ENCODE data around the gene MYBPC2.
"Not testable (repeated sequence)": the region's sequence is repeated elsewhere in the genome, so short reads cannot be mapped to it uniquely, and the experiment has no call there.

Gene MYBPC2

DNA sequence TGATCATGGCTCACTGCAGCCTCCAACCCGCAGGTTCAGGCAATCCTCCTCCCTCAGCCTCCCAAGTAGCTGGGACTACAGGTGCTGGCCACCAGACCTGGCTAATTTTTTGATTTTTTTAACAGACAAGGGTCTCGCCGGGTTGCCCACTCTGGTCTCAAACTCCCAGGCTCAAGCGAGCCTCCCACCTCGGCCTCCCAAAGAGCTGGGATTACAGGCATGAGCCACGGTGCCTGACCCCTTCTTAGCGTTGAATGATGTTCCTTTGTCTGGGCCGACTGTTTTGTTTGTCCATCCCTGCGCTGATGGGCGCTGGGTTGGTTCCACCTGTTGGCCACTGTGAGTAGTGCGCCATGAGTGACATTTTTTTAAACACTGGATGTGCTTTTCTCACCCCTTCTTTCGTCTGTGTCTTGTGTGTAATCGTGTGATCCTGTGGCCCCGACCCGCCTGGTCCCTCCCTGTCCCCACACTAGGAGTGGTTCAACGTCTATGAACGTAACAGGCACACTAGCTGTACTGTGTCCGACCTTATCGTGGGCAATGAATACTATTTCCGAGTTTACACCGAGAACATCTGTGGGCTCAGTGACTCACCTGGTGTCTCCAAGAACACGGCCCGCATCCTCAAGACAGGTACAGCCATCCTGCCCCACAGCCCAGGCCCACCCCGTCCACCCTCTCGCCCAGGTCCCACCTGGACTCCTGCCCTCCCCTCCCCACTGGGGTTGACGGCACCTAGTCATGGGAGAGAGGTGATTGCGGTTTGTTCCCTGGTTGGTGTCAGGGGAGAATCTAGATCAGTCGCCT lies 28.6 kb downstream of the MYBPC2 start:
- DNase-seq, result peak; percentile 82

DNA sequence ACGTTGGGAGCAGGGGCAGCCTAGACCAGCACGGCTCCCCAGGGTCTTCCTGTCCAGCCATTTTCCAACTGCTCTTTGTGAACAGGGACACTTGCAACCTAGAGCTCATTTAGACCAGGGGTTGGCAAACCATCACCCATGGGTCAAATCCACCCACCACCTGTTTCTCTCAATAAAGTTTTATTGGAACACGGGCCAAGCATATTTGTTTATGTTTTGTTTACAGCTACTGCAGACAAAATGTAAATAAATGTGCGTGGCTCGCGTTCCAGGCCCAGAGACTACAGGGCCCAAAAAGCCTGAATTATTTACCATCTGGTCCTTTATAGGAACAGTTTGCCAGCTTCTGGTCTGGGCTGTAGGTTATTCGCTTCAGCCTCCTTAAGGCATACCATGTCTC lies 30.3 kb downstream of the MYBPC2 start:
- DNase-seq, result no peak

- DNase-seq, result no peak
Measured at GRCh38 chr19:50464348-50464747, 31.7 kb downstream of the MYBPC2 start.

DNA sequence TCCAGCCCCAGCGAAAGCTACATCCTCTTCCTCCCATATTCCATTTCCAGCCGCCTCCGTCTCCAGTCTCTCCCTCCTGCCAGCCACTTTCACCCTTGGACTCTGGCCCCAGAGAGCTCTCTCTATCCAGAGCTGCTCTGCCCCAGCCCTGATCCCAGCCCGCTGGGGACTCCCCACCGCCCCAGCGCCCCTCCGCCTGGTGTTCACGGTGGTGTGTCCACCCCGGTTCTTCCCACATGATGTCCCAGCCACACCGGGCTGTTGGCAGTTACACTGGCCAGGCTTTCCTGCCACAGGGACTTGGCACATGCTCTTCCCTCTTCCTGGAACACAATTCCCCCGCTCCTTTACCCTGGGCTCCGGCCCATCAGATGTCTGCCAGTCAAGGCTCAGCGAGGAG lies 32.3 kb downstream of the MYBPC2 start:
- DNase-seq, result no peak

DNA sequence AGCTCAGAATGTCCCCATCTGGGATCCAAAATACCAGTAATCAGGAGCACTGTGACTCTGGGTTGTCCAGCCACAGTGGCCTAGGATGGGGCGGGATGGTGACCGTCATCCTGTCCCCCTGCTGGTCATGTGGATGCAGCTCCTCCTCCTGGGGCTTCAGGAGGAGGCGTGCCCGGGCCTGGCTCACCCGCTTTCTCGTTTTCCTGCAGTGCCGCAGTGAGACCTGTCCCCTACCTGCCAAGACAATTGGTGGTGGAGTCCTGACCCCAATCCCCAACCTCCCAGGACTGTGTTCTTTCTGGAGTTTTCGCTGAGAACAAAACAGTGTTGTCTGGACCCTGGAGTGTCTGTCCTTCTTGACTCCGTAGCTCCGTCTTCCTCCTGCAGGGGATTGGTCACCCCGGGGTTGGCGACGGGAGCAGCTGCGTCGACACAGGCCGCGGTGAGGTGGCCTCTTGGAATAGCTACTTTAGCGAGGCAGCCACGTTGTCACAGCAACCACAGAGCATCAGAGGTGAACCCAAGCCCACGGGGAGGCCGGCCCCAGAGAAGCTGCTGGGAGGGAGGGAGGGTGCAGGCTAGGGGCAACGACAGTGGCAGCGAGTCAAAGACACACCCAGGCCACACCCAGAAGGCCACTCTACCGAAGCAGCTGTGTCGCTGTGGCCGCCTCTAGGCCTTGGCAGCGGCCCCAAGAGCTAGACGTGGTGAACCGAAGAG lies 33.5 kb downstream of the MYBPC2 start:
- DNase-seq, result no peak

DNA sequence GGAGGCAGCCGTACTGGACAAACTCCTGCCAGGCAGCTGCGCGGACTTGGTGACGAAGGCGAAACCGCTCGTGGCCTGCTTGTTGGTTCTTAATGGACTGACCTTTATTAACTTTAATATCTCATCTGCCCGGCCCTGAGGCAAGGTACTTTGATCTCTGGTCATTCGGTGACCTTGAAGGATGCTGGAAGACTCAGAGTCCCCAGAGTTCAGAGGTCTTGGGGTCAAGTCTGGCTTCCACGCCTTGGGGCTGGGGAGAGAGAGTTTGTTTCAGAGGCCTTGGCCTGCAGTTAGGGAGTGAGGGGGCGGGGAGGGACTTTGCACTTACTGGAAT lies 34.0 kb downstream of the MYBPC2 start:
- DNase-seq, result no peak

- no peak for DNase-seq
Measured at GRCh38 chr19:50467566-50467965, 34.9 kb downstream of the MYBPC2 start.

- peak; percentile 53 for DNase-seq
Measured at GRCh38 chr19:50468818-50469217, 36.1 kb downstream of the MYBPC2 start.

- not testable (repeated sequence) for DNase-seq
Measured at GRCh38 chr19:50473336-50473735, 40.6 kb downstream of the MYBPC2 start.

DNA sequence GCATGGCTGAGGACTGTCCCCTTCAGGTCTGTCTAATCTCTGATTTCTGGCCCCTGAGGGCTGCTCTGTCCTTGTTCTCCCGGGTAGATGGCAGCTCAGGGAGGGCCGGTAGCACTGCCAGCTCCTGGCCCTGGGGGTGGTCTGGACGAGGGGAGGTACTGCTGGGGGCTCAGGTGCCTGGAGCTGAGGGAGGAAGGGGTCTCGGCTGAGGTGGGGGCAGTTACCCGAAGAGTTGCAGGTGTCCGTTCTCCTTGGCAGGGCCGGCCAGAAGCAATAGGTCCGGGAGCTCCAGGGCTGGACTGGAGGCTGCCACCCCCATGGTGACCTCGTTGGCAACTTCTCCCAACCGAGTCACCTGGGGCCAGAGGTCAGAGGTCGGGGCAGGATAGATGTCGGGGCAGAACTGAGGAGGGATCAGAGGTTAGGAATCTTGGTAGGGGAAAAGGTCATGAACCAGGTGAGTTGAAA lies 42.4 kb downstream of the MYBPC2 start:
- DNase-seq, result peak; percentile 58

GRCh38 chr19:50475736-50476223 lies 43.1 kb downstream of the MYBPC2 start:
- no peak for DNase-seq

DNA sequence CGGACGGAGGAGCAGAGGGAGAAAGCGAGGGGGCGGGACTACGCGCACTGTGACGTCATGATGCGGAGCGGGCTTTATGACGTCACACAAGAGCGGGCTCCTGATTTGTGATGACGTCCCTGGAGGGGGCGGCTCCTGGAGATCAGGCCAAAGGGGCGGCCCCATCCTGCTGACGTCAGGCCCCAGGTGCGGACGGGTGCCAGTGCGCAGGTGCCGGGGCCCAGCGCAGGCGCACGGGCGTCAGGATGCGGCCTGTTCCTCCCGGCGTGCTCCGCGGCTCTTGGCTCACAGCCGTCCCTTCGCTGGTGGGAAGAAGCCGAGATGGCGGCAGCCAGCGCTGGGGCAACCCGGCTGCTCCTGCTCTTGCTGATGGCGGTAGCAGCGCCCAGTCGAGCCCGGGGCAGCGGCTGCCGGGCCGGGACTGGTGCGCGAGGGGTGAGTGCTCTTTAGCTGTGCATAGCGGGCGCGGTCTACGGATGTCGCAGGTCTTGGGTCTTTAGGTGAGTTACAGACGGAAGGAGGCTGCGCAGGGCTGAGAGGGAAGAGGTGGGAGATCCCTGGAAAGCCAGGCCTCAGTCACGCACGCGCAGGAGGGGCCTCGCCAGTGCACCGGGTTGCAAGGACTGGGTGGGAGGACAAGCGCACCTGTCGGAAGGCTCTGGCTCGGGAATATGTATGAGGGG lies 43.7 kb downstream of the MYBPC2 start, which contains the start of the genes EMC10 and GARIN5A:
Gene EMC10 (plus strand): TSS at position 284 of the 683 bp plus-strand sequence. CDS start 38 bp downstream, at position 322.
Gene GARIN5A (minus strand): TSS at position 625 of the 683 bp plus-strand sequence. CDS start 460 bp downstream, at position 165.
- DNase-seq, result peak; percentile 97

DNA sequence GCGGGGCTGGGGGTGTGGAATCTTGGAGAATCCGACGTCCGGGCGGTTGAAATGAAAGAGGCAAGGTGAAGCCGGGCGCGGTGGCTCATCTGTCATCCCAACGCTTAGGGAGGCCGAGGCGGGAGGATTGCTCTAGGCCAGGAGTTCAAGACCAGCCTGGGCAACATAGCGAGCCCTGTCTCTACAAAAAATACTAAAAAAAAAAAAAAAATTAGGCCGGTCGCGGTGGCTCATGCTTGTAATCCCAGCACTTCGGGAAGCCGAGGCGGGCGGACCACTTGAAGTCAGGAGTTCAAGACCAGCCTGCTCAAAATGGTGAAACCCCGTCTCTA lies 44.2 kb downstream of the MYBPC2 start:
- no peak for DNase-seq

GRCh38 chr19:50477751-50478515 lies 45.2 kb downstream of the MYBPC2 start:
- DNase-seq, result peak; percentile 61

DNA sequence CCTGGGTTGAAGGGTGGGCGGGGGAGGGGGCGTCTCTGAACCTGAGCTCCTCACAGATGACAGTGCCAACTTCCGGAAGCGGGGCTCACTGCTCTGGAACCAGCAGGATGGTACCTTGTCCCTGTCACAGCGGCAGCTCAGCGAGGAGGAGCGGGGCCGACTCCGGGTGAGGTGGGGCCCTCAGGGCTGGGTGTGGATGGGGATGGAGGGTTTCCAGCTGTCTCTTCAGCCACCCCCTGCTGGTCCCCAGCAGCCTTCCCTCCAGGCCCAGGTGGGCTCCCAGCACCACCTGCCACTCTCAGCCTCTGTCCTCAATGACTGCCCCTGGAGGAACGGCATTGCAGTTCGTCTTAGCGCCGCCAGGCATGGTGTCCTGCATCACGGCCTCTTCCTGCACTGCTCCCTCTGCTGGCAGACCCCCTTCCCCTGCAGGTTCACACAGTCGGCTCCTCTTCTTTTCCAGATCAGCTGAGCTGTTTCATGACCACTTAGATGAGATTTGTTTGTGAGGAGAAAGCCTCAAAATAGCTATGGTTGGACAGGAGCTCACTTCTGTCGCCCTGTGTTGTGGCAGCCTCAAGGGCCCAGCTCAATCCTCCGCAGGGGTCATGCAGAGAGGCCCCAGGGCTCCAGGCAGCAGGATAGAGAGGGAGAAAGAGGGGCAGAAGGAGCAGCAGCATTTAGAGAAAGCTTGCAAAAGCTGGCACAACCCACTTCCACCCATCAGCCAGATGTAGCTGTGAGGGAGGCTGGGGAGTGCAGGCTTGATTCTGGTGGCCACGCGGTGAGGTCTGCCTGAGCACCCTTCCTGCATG lies 46.4 kb downstream of the MYBPC2 start:
- peak; percentile 64 for DNase-seq

GRCh38 chr19:50479761-50480251 lies 47.1 kb downstream of the MYBPC2 start:
- DNase-seq, result peak; percentile 56

- peak; percentile 50 for DNase-seq
Measured at GRCh38 chr19:50480281-50481111, 47.8 kb downstream of the MYBPC2 start.

- DNase-seq, result no peak
Measured at GRCh38 chr19:50481351-50482149, 48.9 kb downstream of the MYBPC2 start.

DNA sequence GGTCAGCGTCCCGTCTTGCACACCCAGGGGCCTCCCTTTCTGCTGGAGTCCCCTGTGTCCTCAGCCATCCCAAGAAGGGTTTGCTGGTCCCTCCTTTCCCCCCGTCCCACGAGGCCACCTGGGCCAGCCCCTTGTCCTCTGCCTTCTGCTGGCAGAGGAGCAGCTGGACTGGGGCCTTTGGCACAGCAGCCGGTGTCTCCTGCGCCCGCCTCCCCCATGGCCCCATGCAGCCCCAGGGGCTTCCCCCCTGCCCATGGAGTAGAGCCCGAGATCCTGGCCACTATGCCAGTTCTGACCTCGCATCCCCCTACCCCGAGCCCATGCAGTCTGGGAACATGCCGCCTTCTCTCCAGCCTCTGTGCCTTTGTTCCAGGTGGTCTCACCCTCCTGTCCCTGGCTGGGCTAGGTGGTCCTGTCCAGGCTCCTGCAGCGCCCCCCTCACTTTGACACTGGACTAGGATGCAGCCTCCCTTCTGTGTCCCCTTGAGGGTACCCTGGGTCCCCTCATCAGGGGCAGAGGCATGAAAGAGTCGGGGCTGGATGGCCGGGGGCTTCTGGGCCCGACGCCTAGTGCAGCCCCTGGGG lies 49.7 kb downstream of the MYBPC2 start:
- peak; percentile 58 for DNase-seq

Data from activated effector memory CD4-positive, alpha-beta T cell treated with anti-CD3 and anti-CD28 coated beads, Interleukin-2, amount 50 U/mL, for 16 hours (primary cell).